Right kidney (tissue), 9 donors: Measurements from ENCODE around the gene NHLRC3.
"Not testable (repeated sequence)": the region's sequence is repeated elsewhere in the genome, so short reads cannot be mapped to it uniquely, and the experiment has no call there.

Experiments
- DNase-seq: peaks from one replicate; pipeline ENCODE4 v3.0.0-alpha.2; 2016
- long read RNA-seq, 8 donors: transcript quantifications; one replicate each; lab custom pipeline, GENCODE V29; 2026

NHLRC3 gene
- long read RNA-seq, donor 1, partial matches to known transcripts, result 0 of 4 reads
- long read RNA-seq, donor 1, other reads (novel, unspliced or antisense), result 0 of 4 reads
- long read RNA-seq, donor 2, partial matches to known transcripts, result 0 of 2 reads
- long read RNA-seq, donor 2, other reads (novel, unspliced or antisense), result 0 of 2 reads
- long read RNA-seq, donor 3, partial matches to known transcripts, result 0 of 1 reads
- long read RNA-seq, donor 3, other reads (novel, unspliced or antisense), result 0 of 1 reads
- long read RNA-seq, donor 4, partial matches to known transcripts, result 44 of 51 reads
- long read RNA-seq, donor 4, other reads (novel, unspliced or antisense), result 0 of 51 reads
- long read RNA-seq, donor 5, partial matches to known transcripts, result 32 of 40 reads
- long read RNA-seq, donor 5, other reads (novel, unspliced or antisense), result 0 of 40 reads
- long read RNA-seq, donor 6, partial matches to known transcripts, result 10 of 12 reads
- long read RNA-seq, donor 6, other reads (novel, unspliced or antisense), result 0 of 12 reads
- long read RNA-seq, donor 7, partial matches to known transcripts, result 0 of 3 reads
- long read RNA-seq, donor 7, other reads (novel, unspliced or antisense), result 0 of 3 reads
- long read RNA-seq, donor 8, partial matches to known transcripts, result 0 of 2 reads
- long read RNA-seq, donor 8, other reads (novel, unspliced or antisense), result 0 of 2 reads

GRCh38 chr13:39037880-39038568 lies at the start of gene NHLRC3, which contains the start of gene PROSER1:
Gene NHLRC3, plus strand, starts transcription at chr13:39038456. Its CDS starts 184 bp downstream, at chr13:39038640.
Gene PROSER1, minus strand, starts transcription at chr13:39038089. Its CDS starts 847 bp downstream, at chr13:39037242.
- peak; percentile 99 for DNase-seq

DNA sequence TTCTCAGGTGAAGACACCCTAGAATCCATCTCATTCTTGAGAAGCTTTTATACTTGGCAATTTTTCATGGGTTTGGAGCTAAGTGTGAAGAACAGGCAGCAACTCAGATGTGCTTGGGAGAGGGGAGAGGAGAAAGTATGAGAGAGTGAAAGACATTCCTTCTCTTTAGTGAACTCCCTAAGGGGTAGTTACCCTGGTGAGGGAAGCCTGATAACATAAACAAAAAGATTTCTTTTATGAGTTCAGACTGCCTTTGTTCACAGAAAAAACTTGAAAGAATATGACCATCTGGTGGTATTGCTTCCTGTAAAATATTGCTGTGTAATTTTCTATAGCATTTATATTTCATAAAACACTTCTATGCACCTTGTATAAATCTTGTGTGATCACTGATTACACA lies 47.6 kb upstream of the NHLRC3 start, which contains the start of gene STOML3:
Gene STOML3, minus strand, starts transcription at position 139 of the 400 bp plus-strand sequence. Its CDS starts 110 bp downstream, at position 29.
- no peak for DNase-seq

GRCh38 chr13:38993381-38993780 lies 44.9 kb upstream of the NHLRC3 start:
- no peak for DNase-seq

DNA sequence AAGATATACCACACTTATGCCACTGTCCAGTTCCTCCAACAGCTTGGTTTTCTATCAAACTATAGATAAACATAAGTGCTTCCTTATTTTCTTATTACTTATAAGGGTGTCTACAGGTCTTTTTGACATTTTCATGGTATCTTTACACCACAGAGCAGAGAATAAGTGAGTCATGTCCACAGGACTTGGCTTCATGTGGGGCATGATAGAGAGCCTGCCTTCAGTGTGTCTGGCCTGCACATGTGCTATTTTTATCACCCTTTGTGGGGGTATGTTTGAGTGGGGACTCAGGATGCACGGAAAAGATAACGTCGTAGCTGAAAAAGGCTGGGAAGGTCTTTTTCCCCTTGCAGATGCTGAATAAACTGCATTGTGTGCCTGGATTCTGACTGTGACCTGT lies 39.5 kb upstream of the NHLRC3 start:
- no peak for DNase-seq

GRCh38 chr13:39006371-39007111 lies 31.7 kb upstream of the NHLRC3 start:
- DNase-seq, result not testable (repeated sequence)

DNA sequence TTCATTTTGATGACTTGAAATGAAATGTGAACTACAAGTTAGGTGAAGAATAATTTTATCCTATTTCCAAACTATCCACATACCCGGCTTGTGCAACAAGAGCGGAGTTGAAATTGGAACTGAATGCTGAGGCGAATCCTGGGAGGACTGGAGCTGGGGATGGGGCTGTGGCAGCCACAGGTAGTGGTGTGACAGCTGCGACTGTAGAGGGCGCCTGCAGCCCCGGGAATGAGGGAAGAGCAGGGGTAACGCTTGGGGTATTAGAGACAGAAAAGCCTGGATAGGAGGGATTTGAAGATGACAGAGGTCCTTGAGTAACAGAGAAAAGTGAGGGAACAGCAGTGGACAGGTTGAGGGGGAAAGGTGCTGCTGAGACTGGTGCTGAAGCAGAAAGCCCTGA lies 25.6 kb upstream of the NHLRC3 start:
- no peak for DNase-seq

DNA sequence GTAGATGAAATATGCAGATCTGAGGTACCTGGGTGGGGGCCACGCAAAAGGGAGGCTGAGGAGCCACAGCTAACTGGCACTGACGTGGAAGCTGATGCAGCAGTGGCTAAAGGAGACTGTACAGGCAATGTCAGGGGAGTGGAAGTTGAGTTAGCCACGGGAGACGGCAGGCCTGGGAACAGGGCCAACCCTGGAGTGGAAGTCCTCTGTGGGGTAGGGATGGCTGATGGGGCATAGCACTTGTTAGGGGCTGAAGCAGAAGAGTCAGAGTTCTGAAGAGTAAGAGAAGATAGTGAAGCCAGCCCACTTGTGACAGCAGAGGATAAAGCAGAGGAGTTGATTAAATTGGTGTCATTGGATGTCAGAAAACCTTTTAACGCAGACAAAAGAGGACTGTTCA lies 24.8 kb upstream of the NHLRC3 start:
- DNase-seq, result no peak

GRCh38 chr13:39016087-39016486 lies 22.2 kb upstream of the NHLRC3 start:
- no peak for DNase-seq

- no peak for DNase-seq
Measured at GRCh38 chr13:39016787-39017186, 21.5 kb upstream of the NHLRC3 start.

- no peak for DNase-seq
Measured at GRCh38 chr13:39020853-39021462, 17.3 kb upstream of the NHLRC3 start.

GRCh38 chr13:39023316-39023715 lies 14.9 kb upstream of the NHLRC3 start:
- no peak for DNase-seq

- no peak for DNase-seq
Measured at GRCh38 chr13:39023761-39024160, 14.5 kb upstream of the NHLRC3 start.

GRCh38 chr13:39025433-39025839 lies 12.8 kb upstream of the NHLRC3 start:
- no peak for DNase-seq

- DNase-seq, result no peak
Measured at GRCh38 chr13:39032150-39032549, 6.1 kb upstream of the NHLRC3 start.

- DNase-seq, result no peak
Measured at GRCh38 chr13:39034085-39034484, 4.2 kb upstream of the NHLRC3 start.

DNA sequence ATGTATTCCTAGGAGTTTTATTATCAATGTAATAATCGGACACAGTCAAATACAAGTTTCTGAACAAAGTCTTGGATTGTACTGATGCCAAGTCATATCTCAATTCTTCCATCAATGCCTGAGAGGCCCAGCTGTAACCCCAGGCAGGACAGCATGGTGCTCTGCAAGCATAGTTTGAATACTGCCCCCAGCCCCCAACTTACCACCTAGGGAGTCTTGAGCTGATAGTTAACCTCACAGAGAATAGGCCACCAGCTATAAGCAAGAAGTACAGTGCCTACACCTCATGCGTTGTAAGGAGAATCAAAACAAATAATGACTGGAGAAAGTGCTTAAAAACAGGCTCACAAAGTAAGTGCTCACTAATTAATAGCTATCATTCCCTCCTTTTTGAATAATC lies 3.1 kb upstream of the NHLRC3 start:
- no peak for DNase-seq

- DNase-seq, result no peak
Measured at GRCh38 chr13:39035799-39036198, 2.5 kb upstream of the NHLRC3 start.

DNA sequence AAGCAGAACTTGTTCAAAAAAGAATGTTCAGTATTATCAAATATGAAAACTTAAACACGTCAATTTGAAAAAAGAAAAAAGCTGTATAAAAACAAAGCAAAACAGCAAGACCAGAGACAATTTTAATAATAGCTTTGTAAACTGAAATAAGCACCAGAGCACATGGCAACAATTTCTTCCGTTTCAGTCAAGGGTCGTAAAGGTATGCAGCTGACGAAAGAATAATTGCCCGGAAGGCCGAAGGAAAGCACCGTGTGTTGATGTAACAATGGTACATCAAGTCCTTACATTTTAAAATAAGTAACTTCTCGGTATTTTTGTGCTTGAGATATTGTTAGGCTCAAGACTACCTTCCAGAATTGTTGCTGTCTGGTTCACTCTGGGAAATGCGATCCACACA lies 2.0 kb upstream of the NHLRC3 start:
- peak; percentile 26 for DNase-seq

DNA sequence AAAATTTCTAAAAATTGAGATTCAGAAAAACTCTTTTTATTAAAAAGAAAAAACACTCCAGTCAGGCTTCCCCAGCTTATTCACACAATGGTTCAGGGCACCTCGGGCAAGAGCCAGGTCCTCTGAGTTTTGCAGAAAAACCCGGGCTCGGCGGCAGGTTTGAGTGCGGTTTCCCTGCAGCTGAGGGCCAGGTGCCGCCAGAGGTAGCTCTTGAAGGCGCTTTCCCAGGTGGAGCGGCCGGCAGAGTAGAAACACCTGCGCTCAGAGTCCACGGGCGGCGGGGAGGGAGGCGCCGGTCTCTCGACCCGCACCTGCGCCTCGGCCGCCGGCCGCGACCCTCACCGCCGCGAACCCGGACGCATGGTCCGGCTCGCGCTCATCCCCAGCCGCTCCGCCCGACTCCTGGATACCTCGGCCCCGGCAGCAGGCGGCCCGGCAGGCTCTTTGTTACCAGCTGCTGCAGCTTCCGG lies 811 bp upstream of the NHLRC3 start:
- DNase-seq, result peak; percentile 95

GRCh38 chr13:39038569-39039030 lies 344 bp downstream of the NHLRC3 start:
- no peak for DNase-seq

DNA sequence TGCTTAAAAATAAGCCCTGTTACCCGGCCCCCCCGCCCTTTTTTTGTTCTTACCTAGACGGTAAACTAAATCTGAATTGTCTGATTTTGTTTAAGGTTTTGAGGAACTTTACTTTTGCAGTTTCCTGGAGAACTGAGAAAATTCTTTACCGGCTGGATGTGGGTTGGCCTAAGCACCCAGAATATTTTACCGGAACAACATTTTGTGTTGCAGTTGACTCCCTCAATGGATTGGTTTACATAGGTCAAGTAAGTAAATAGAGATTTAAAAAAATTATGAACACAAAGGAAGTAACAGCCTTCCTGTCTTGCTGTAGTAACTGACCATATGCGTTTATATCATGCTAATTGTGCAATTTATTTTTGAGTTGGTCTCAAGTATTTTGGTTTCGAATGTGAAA lies 785 bp downstream of the NHLRC3 start:
- no peak for DNase-seq
